Measurements from ENCODE around the gene IGSF5. TPM values are rescaled to one million over a fixed set of nuclear protein-coding genes. Genes with fewer than 3 reads are reported as not detected.

The IGSF5 gene
- total RNA-seq, 1 donor from 2014 or later = 2.5 TPM

DNA sequence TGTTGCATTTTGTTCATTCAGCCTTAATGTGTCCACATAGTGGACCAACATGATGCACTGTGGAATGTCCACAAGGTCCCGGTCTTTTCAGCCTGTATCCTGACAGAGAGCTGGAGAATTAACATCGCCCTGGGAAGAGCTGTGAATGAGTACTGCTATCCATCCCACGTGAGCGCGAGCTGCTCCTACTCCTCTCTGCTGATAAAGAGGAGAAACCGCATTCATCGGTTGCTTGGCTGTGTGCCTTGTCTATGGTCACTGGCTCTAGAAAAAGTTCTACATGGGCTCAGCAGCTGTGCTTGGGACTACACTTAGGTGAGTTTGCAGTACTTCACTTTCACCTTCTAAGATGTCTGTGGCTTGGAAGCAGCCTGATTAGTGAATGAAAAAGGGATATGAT, 31.1 kb upstream of the IGSF5 start:
- Mint-ChIP-seq H3K27ac (ENCODE audit: unreplicated experiment) (no peak overlapping the region), H3K4me3 (ENCODE audit: unreplicated experiment) (no peak overlapping the region), H3K9me3 (ENCODE audit: unreplicated experiment) (no peaks in the 10 kb centered on the region), H3K36me3 (ENCODE audit: low read depth, unreplicated experiment) (no peaks in the 10 kb centered on the region), H3K27me3 (ENCODE audit: unreplicated experiment) (peaks cover 3% of the 10 kb centered on the region), H3K4me1 (ENCODE audit: unreplicated experiment) (peaks cover 6% of the 10 kb centered on the region)
- TF ChIP-seq, protein P1, sequence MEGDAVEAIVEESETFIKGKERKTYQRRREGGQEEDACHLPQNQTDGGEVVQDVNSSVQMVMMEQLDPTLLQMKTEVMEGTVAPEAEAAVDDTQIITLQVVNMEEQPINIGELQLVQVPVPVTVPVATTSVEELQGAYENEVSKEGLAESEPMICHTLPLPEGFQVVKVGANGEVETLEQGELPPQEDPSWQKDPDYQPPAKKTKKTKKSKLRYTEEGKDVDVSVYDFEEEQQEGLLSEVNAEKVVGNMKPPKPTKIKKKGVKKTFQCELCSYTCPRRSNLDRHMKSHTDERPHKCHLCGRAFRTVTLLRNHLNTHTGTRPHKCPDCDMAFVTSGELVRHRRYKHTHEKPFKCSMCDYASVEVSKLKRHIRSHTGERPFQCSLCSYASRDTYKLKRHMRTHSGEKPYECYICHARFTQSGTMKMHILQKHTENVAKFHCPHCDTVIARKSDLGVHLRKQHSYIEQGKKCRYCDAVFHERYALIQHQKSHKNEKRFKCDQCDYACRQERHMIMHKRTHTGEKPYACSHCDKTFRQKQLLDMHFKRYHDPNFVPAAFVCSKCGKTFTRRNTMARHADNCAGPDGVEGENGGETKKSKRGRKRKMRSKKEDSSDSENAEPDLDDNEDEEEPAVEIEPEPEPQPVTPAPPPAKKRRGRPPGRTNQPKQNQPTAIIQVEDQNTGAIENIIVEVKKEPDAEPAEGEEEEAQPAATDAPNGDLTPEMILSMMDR (IDR thresholded peaks at IDR 0.05; ENCODE audit: unreplicated experiment) = no peak
- DNase-seq (ENCODE audit: low spot score) = no peak

GRCh38 chr21:39714331-39714730, 30.7 kb upstream of the IGSF5 start:
- Mint-ChIP-seq H3K27ac (ENCODE audit: unreplicated experiment) (no peak overlapping the region), H3K9me3 (ENCODE audit: unreplicated experiment) (no peaks in the 10 kb centered on the region), H3K36me3 (ENCODE audit: low read depth, unreplicated experiment) (no peaks in the 10 kb centered on the region), H3K27me3 (ENCODE audit: unreplicated experiment) (peaks cover 3% of the 10 kb centered on the region), H3K4me1 (ENCODE audit: unreplicated experiment) (peaks cover 6% of the 10 kb centered on the region), H3K4me3 (ENCODE audit: unreplicated experiment) (no peak overlapping the region)
- TF ChIP-seq, protein P1 (IDR thresholded peaks at IDR 0.05; ENCODE audit: unreplicated experiment) = no peak
- DNase-seq (ENCODE audit: low spot score) = no peak

DNA sequence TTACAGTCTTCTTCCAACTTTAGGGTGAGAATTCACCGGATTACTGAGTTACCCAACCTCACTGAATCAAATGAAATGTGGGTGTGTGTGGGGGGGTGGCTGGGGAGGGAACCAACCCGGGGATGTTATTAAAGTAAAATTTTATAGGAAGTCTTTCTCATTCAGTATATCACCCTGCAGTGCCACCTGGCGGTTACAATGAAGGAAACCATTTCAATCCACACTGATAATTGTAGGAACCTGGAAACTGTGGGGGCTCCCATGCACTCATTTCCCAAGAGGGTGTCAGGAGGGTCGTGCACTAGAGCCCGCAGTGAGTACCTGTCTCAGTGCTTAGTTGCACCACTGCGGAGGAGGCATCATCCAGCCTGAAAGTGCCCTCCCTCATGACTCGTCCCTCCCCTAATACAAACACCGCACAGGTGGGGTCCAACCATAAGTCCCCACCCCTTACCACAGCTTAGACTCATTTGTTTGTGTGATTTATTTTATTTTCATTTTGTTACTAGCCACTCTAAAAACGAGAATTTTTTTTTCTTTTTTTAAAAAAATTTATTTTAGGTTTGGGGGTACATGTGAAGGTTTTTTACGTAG, 29.1 kb upstream of the IGSF5 start:
- no peaks in the 10 kb centered on the region for H3K36me3 Mint-ChIP-seq (ENCODE audit: low read depth, unreplicated experiment)
- H3K4me3 Mint-ChIP-seq (ENCODE audit: unreplicated experiment) = no peak overlapping the region
- TF ChIP-seq, protein P1 (IDR thresholded peaks at IDR 0.05; ENCODE audit: unreplicated experiment) = peak; percentile 87
- DNase-seq (ENCODE audit: low spot score) = peak; percentile 56
- peaks cover 6% of the 10 kb centered on the region for H3K4me1 Mint-ChIP-seq (ENCODE audit: unreplicated experiment)
- H3K27me3 Mint-ChIP-seq (ENCODE audit: unreplicated experiment) = peaks cover 3% of the 10 kb centered on the region
- no peaks in the 10 kb centered on the region for H3K9me3 Mint-ChIP-seq (ENCODE audit: unreplicated experiment)
- no peak overlapping the region for H3K27ac Mint-ChIP-seq (ENCODE audit: unreplicated experiment)

- TF ChIP-seq, protein P1 (IDR thresholded peaks at IDR 0.05; ENCODE audit: unreplicated experiment) = peak; percentile 25
- H3K27ac Mint-ChIP-seq (ENCODE audit: unreplicated experiment) = no peak overlapping the region
- DNase-seq (ENCODE audit: low spot score) = no peak
- H3K9me3 Mint-ChIP-seq (ENCODE audit: unreplicated experiment) = peaks cover 4% of the 10 kb centered on the region
- H3K27me3 Mint-ChIP-seq (ENCODE audit: unreplicated experiment) = peaks cover 3% of the 10 kb centered on the region
- H3K4me3 Mint-ChIP-seq (ENCODE audit: unreplicated experiment) = no peak overlapping the region
- H3K4me1 Mint-ChIP-seq (ENCODE audit: unreplicated experiment) = no peaks in the 10 kb centered on the region
- H3K36me3 Mint-ChIP-seq (ENCODE audit: low read depth, unreplicated experiment) = peaks cover 4% of the 10 kb centered on the region
Observed at GRCh38 chr21:39720126-39720778, 24.7 kb upstream of the IGSF5 start.

- Mint-ChIP-seq H3K36me3 (ENCODE audit: low read depth, unreplicated experiment) (peaks cover 4% of the 10 kb centered on the region), H3K27me3 (ENCODE audit: unreplicated experiment) (peaks cover 3% of the 10 kb centered on the region), H3K4me3 (ENCODE audit: unreplicated experiment) (no peak overlapping the region), H3K27ac (ENCODE audit: unreplicated experiment) (no peak overlapping the region), H3K9me3 (ENCODE audit: unreplicated experiment) (peaks cover 4% of the 10 kb centered on the region), H3K4me1 (ENCODE audit: unreplicated experiment) (no peaks in the 10 kb centered on the region)
- DNase-seq (ENCODE audit: low spot score) = no peak
- TF ChIP-seq, protein P1 (IDR thresholded peaks at IDR 0.05; ENCODE audit: unreplicated experiment) = no peak
Observed at GRCh38 chr21:39721885-39722284, 23.1 kb upstream of the IGSF5 start.
